HEK293 (cell line): ENCODE data around the gene SERPINH1.

Source experiments
- CTCF ChIA-PET: fragments of 350-600 bp; formaldehyde crosslinking; extraction: SDS; loops from one replicate; lab custom pipeline; 2021; ENCODE audit warnings: antibody characterized with exemption; lab: Yijun Ruan, JAX
- POLR2A ChIA-PET: fragments of 300-600 bp; formaldehyde crosslinking; extraction: SDS; loops from one replicate; lab custom pipeline; 2020; ENCODE audit warnings: antibody characterized with exemption, inconsistent platforms; lab: Yijun Ruan, JAX
- H3K27ac ChIP-seq: fragments of 200-500 bp; sonication (Bioruptor generic); 2 replicates; pipeline ENCODE4 v1.5.1; 2014; ENCODE audit warnings: low read depth, low read length, control low read depth, inconsistent platforms; ENCODE audit errors: extremely low read depth
- H3K36me3 ChIP-seq, 2 experiments: fragments of 200-500 bp in 1 of 2; sonication (Bioruptor generic) in 1 of 2; 1 replicate in 1 of 2; 2 replicates in 1 of 2; pipeline ENCODE4 v1.5.1; 2014 to 2017; ENCODE audit warnings: inconsistent platforms in 2 of 2, low read length in 2 of 2; ENCODE audit not compliant: control insufficient read depth in 2 of 2, insufficient read depth in 1 of 2
- H3K4me1 ChIP-seq: fragments of 200-500 bp; sonication (Bioruptor generic); 2 replicates; pipeline ENCODE4 v1.5.1; 2014; ENCODE audit warnings: mild to moderate bottlenecking, low read length, inconsistent platforms; ENCODE audit not compliant: control insufficient read depth, insufficient read depth
- H3K4me3 ChIP-seq: 2 replicates; pipeline ENCODE4 v1.5.1; 2011; ENCODE audit warnings: low read depth, mild to moderate bottlenecking, control low read depth, low read length, moderate library complexity
- H3K9me3 ChIP-seq: fragments of 200-500 bp; sonication (Bioruptor generic); 2 replicates; pipeline ENCODE4 v1.5.1; 2014; ENCODE audit warnings: low read depth, low read length, inconsistent platforms; ENCODE audit not compliant: control insufficient read depth, insufficient read depth
- ELK4 ChIP-seq: IDR thresholded peaks from 2 replicates; pipeline ENCODE4 v1.6.1; 2011; ENCODE audit warnings: mild to moderate bottlenecking, low read depth, low read length, borderline replicate concordance
- HOXA7 ChIP-seq: sonication (generic); formaldehyde crosslinking; IDR thresholded peaks from 2 replicates; pipeline ENCODE4 v1.8.1; 2022; ENCODE audit warnings: missing genetic modification reagents, borderline replicate concordance
- KLF10 ChIP-seq: fragments of 450-650 bp; IDR thresholded peaks from 2 replicates; pipeline ENCODE4 v1.5.1; 2018; ENCODE audit warnings: missing biosample characterization, mild to moderate bottlenecking, missing genetic modification characterization
- TSHZ1 ChIP-seq: fragments of 450-650 bp; formaldehyde crosslinking; IDR thresholded peaks from 2 replicates; pipeline ENCODE4 v1.5.1; 2016; ENCODE audit warnings: missing biosample characterization, missing genetic modification characterization, borderline replicate concordance
- ZNF10 ChIP-seq: fragments of 450-650 bp; formaldehyde crosslinking; IDR thresholded peaks from 2 replicates; pipeline ENCODE4 v1.5.1; 2017; ENCODE audit warnings: missing biosample characterization, missing genetic modification characterization
- ZNF138 ChIP-seq: fragments of 450-650 bp; formaldehyde crosslinking; IDR thresholded peaks from 2 replicates; pipeline ENCODE4 v1.5.1; 2016; ENCODE audit warnings: missing biosample characterization, missing genetic modification characterization, borderline replicate concordance
- ZNF18 ChIP-seq: fragments of 450-650 bp; formaldehyde crosslinking; IDR thresholded peaks from 2 replicates; pipeline ENCODE4 v1.5.1; 2016; ENCODE audit warnings: missing biosample characterization, missing genetic modification characterization
- ZNF24 ChIP-seq: fragments of 450-650 bp; formaldehyde crosslinking; IDR thresholded peaks from 2 replicates; pipeline ENCODE4 v1.5.1; 2016; ENCODE audit warnings: missing biosample characterization, missing genetic modification characterization
- ZNF335 ChIP-seq: fragments of 450-650 bp; formaldehyde crosslinking; conservative IDR thresholded peaks from 2 replicates; pipeline ENCODE4 v1.5.1; 2016; ENCODE audit warnings: missing biosample characterization, missing genetic modification characterization
- ZNF433 ChIP-seq: fragments of 450-650 bp; formaldehyde crosslinking; IDR thresholded peaks from 2 replicates; pipeline ENCODE4 v1.5.1; 2016; ENCODE audit warnings: missing biosample characterization, missing genetic modification characterization, low read depth
- ZNF530 ChIP-seq: fragments of 450-650 bp; formaldehyde crosslinking; IDR thresholded peaks from 2 replicates; pipeline ENCODE4 v1.5.1; 2016; ENCODE audit warnings: low read depth, missing biosample characterization, missing genetic modification characterization
- ZNF596 ChIP-seq: fragments of 450-650 bp; IDR thresholded peaks from 2 replicates; pipeline ENCODE4 v1.5.0; 2018; ENCODE audit warnings: missing biosample characterization, mild to moderate bottlenecking, missing genetic modification characterization, moderate library complexity
- ZNF621 ChIP-seq: fragments of 450-650 bp; formaldehyde crosslinking; IDR thresholded peaks from 2 replicates; pipeline ENCODE4 v1.5.1; 2017; ENCODE audit warnings: missing biosample characterization, missing genetic modification characterization
- ZXDB ChIP-seq: fragments of 450-650 bp; formaldehyde crosslinking; IDR thresholded peaks from 2 replicates; pipeline ENCODE4 v1.5.1; 2016; ENCODE audit warnings: missing biosample characterization, missing genetic modification characterization

The SERPINH1 gene

GRCh38 chr11:75536786-75537641 is 25.0 kb upstream of the SERPINH1 start:
- CTCF ChIA-PET, result interaction anchor here (0.6 kb wide), 1 partner anchor 569 kb away, joined by 3 read pairs; no protein-coding TSS in a partner anchor
- no peak overlapping the region for H3K27ac ChIP-seq
- TF ChIP-seq HOXA7 (CRISPR knock-in tag) (no peak), ZNF433 (no peak), KLF10 (tag by site-specific recombination) (no peak), ZXDB (tag by site-specific recombination) (no peak), ZNF10 (tag by site-specific recombination) (no peak), ELK4 (no peak), TSHZ1 (tag by site-specific recombination) (no peak), ZNF596 (tag by site-specific recombination) (no peak)
- no peaks in the 10 kb centered on the region for H3K36me3 ChIP-seq
- H3K4me1 ChIP-seq, result no peaks in the 10 kb centered on the region
- POLR2A ChIA-PET, result no interaction called here
- no peak overlapping the region for H3K4me3 ChIP-seq
- H3K9me3 ChIP-seq, result no peaks in the 10 kb centered on the region

DNA sequence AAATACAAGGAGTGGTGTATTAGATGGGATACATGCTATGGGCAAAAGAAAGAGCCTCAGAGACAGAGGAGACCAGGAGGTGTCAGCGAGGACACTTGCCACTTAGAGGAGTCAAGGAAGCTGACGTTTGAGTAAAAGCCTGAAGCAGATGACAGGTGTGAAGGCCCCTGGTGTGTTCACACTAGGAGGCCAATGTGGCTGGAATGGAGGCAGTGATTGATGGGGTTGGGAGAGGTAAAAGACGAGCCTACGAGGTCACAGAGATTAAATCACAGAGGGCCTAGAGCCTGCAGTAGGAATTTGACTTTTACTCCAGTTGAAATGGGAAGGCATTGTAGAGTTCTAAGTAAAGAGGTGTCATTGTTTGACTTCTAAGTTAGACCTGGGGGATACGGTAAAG is 24.3 kb upstream of the SERPINH1 start:
- Histone ChIP-seq H3K4me1 (no peaks in the 10 kb centered on the region), H3K27ac (no peak overlapping the region), H3K36me3 (no peaks in the 10 kb centered on the region), H3K9me3 (no peaks in the 10 kb centered on the region), H3K4me3 (no peak overlapping the region)
- CTCF ChIA-PET, result no interaction called here
- TF ChIP-seq ZNF138 (tag by site-specific recombination) (no peak), ZNF530 (tag by site-specific recombination) (no peak), ZNF24 (tag by site-specific recombination) (no peak), ELK4 (no peak), ZNF335 (tag by site-specific recombination) (no peak), ZNF18 (tag by site-specific recombination) (peak; percentile 79; the same call in 1 of the 2 replicates), ZNF621 (no peak)
- POLR2A ChIA-PET, result no interaction called here
